H1 (cell line): Measurements from ENCODE around the gene MYH13. TPM values are rescaled to one million over a fixed set of nuclear protein-coding genes. Genes with fewer than 3 reads are reported as not detected.

Experiments used
- CTCF ChIA-PET: fragments of 300-600 bp; sonication (Branson Sonifier 250); formaldehyde crosslinking; loops from one replicate; lab custom pipeline; 2021; ENCODE audit not compliant: partially characterized antibody; lab: Charles Lee
- POLR2A ChIA-PET: fragments of 300-600 bp; sonication (Branson Sonifier 250); formaldehyde crosslinking; loops from one replicate; lab custom pipeline; 2021; ENCODE audit warnings: inconsistent platforms; ENCODE audit not compliant: partially characterized antibody; lab: Charles Lee
- DNase-seq, 2 experiments: peaks; one replicate each; pipeline versions ENCODE4 v3.0.0 to v3.0.0-alpha.2; 2010 to 2022; ENCODE audit warnings: low spot score in 2 of 2, low read depth in 1 of 2, mixed read lengths in 1 of 2
- FAIRE-seq: peaks from 2 replicates; lab custom pipeline; 2011; peaks lifted over from hg19 to GRCh38; lab: Jason Lieb, UNC
- H2AFZ ChIP-seq: 2 replicates; pipeline ENCODE4 v1.8.1; 2012; ENCODE audit warnings: low read length, inconsistent platforms
- H2AK5ac ChIP-seq: 2 replicates; pipeline ENCODE4 v1.6.1; 2013; ENCODE audit warnings: low read depth, low read length
- H2BK120ac ChIP-seq: replicated peaks from 2 replicates; pipeline ENCODE3; 2013; ENCODE audit warnings: low read depth, low read length, inconsistent platforms
- H2BK12ac ChIP-seq: 2 replicates; pipeline ENCODE4 v1.6.1; 2013; ENCODE audit warnings: low read depth, low read length
- H2BK15ac ChIP-seq: 2 replicates; pipeline ENCODE4 v1.6.1; 2013; ENCODE audit warnings: low read length
- H2BK20ac ChIP-seq: 2 replicates; pipeline ENCODE4 v1.6.1; 2013; ENCODE audit warnings: low read length
- H2BK5ac ChIP-seq: 2 replicates; pipeline ENCODE4 v1.6.1; 2013; ENCODE audit warnings: low read depth, low read length
- H3K14ac ChIP-seq: 2 replicates; pipeline ENCODE4 v1.6.1; 2013; ENCODE audit warnings: inconsistent platforms; ENCODE audit not compliant: insufficient read length
- H3K18ac ChIP-seq: 2 replicates; pipeline ENCODE4 v1.6.1; 2013; ENCODE audit warnings: low read length; ENCODE audit errors: extremely low read depth
- H3K23ac ChIP-seq: 2 replicates; pipeline ENCODE4 v1.6.1; 2013; ENCODE audit warnings: inconsistent platforms; ENCODE audit not compliant: insufficient read length
- H3K23me2 ChIP-seq: 2 replicates; pipeline ENCODE4 v1.6.1; 2013; ENCODE audit warnings: low read depth, low read length
- H3K27ac ChIP-seq: 2 replicates; pipeline ENCODE4 v1.6.1; 2011; ENCODE audit warnings: low read depth, low read length, inconsistent platforms
- H3K27me3 ChIP-seq, 4 experiments: replicated peaks in 1 of 4; 1 replicate in 1 of 4; 2 replicates in 3 of 4; pipeline versions ENCODE4 v1.6.1 to v1.8.1; 2011 to 2013; ENCODE audit warnings: low read length in 3 of 4, mild to moderate bottlenecking in 3 of 4, inconsistent platforms in 2 of 4, mixed read lengths in 2 of 4, moderate library complexity in 1 of 4; ENCODE audit not compliant: control insufficient read depth in 3 of 4, insufficient read depth in 3 of 4; ENCODE audit errors: extremely low read depth in 1 of 4
- H3K36me3 ChIP-seq, 4 experiments: 2 replicates each; pipeline versions ENCODE4 v1.6.1 to v1.8.1; 2011 to 2013; ENCODE audit warnings: mild to moderate bottlenecking in 4 of 4, low read length in 3 of 4, moderate library complexity in 2 of 4, control low read depth in 1 of 4, inconsistent platforms in 1 of 4; ENCODE audit not compliant: insufficient read depth in 4 of 4, control insufficient read depth in 2 of 4
- H3K4ac ChIP-seq: replicated peaks from 2 replicates; pipeline ENCODE3; 2013; ENCODE audit warnings: low read length, low read depth, mixed read lengths, inconsistent platforms; ENCODE audit not compliant: insufficient read length
- H3K4me1 ChIP-seq, 4 experiments: replicated peaks in 1 of 4; 1 replicate in 1 of 4; 2 replicates in 3 of 4; pipeline versions ENCODE4 v1.6.1 to v1.8.1; 2011 to 2013; ENCODE audit warnings: low read length in 3 of 4, inconsistent platforms in 2 of 4, mixed read lengths in 1 of 4; ENCODE audit not compliant: insufficient read depth in 4 of 4, control insufficient read depth in 3 of 4
- H3K4me2 ChIP-seq, 2 experiments: 2 replicates each; pipeline versions ENCODE4 v1.6.1 to v1.8.1; 2011 to 2013; ENCODE audit warnings: low read depth in 2 of 2, low read length in 2 of 2, control low read depth in 1 of 2, inconsistent platforms in 1 of 2, mild to moderate bottlenecking in 1 of 2; ENCODE audit not compliant: insufficient read depth in 1 of 2
- H3K4me3 ChIP-seq, 4 experiments: fragments of 200-600, 300-600 bp in 1 of 4; sonication (generic), shearing (Covaris generic), sonication (Bioruptor Twin) in 1 of 4; 2 replicates each; pipeline versions ENCODE4 v1.5.1 to v1.8.1; 2011 to 2016; ENCODE audit warnings: low read length in 4 of 4, low read depth in 3 of 4, control low read depth in 2 of 4, inconsistent platforms in 2 of 4, mild to moderate bottlenecking in 2 of 4, mixed read lengths in 1 of 4, moderate library complexity in 1 of 4; ENCODE audit not compliant: insufficient read depth in 2 of 4; ENCODE audit errors: extremely low read depth in 1 of 4
- H3K56ac ChIP-seq: replicated peaks from 2 replicates; pipeline ENCODE3; 2013; ENCODE audit warnings: low read depth, mild to moderate bottlenecking, mixed read lengths, low read length, inconsistent platforms; ENCODE audit not compliant: insufficient read length
- H3K79me1 ChIP-seq: 2 replicates; pipeline ENCODE4 v1.6.1; 2013; ENCODE audit warnings: low read depth, low read length, control low read depth
- H3K79me2 ChIP-seq, 2 experiments: 2 replicates each; pipeline versions ENCODE4 v1.6.1 to v1.8.1; 2012 to 2013; ENCODE audit warnings: low read length in 2 of 2, mild to moderate bottlenecking in 2 of 2, inconsistent platforms in 1 of 2; ENCODE audit not compliant: insufficient read depth in 2 of 2, control insufficient read depth in 1 of 2
- H3K9ac ChIP-seq, 4 experiments: replicated peaks in 1 of 4; 1 replicate in 1 of 4; 2 replicates in 3 of 4; pipeline versions ENCODE4 v1.6.1 to v1.8.1; 2011 to 2013; ENCODE audit warnings: low read depth in 3 of 4, low read length in 3 of 4, control low read depth in 2 of 4, mild to moderate bottlenecking in 2 of 4, moderate library complexity in 2 of 4, inconsistent platforms in 1 of 4; ENCODE audit errors: extremely low read depth in 1 of 4
- H3K9me3 ChIP-seq, 2 experiments: 2 replicates each; pipeline versions ENCODE4 v1.6.1 to v1.8.1; 2012 to 2013; ENCODE audit warnings: mild to moderate bottlenecking in 2 of 2, moderate library complexity in 2 of 2, control low read depth in 1 of 2, inconsistent platforms in 1 of 2, low read depth in 1 of 2, low read length in 1 of 2, mixed read lengths in 1 of 2; ENCODE audit not compliant: insufficient read depth in 2 of 2
- H4K20me1 ChIP-seq, 2 experiments: replicated peaks in 1 of 2; 2 replicates each; pipeline versions ENCODE3 to v1.8.1; 2011 to 2013; ENCODE audit warnings: inconsistent platforms in 2 of 2, low read length in 2 of 2, mild to moderate bottlenecking in 1 of 2; ENCODE audit not compliant: insufficient read depth in 2 of 2, control insufficient read depth in 1 of 2
- H4K5ac ChIP-seq: 2 replicates; pipeline ENCODE4 v1.6.1; 2013; ENCODE audit warnings: low read length, low read depth, mixed read lengths, inconsistent platforms; ENCODE audit not compliant: insufficient read length
- H4K8ac ChIP-seq: 2 replicates; pipeline ENCODE4 v1.8.0; 2013; ENCODE audit warnings: mild to moderate bottlenecking, moderate library complexity, low read length, inconsistent platforms; ENCODE audit not compliant: insufficient read depth; ENCODE audit errors: extremely low read depth
- H4K91ac ChIP-seq: replicated peaks from 2 replicates; pipeline ENCODE3; 2013; ENCODE audit warnings: low read length, mixed read lengths, inconsistent platforms; ENCODE audit not compliant: insufficient read length
- BCL11A ChIP-seq, 2 experiments: IDR thresholded peaks; one replicate each; pipeline ENCODE4 v1.6.1; 2011; ENCODE audit warnings: low read depth in 2 of 2, low read length in 2 of 2, mild to moderate bottlenecking in 2 of 2
- CHD2 ChIP-seq: IDR thresholded peaks from 2 replicates; pipeline ENCODE4 v1.6.1; 2012; ENCODE audit warnings: low read length, improper control_type of control experiment
- EP300 ChIP-seq, 2 experiments: IDR thresholded peaks; 1 replicate in 1 of 2; 2 replicates in 1 of 2; pipeline ENCODE4 v1.6.1; 2011 to 2012; ENCODE audit warnings: low read depth in 2 of 2, low read length in 2 of 2, mild to moderate bottlenecking in 2 of 2, borderline replicate concordance in 1 of 2, inconsistent platforms in 1 of 2, moderate library complexity in 1 of 2
- KDM5A ChIP-seq: fragments of 200-600 bp; IDR thresholded peaks from 2 replicates; pipeline ENCODE4 v1.7.1; 2012; ENCODE audit warnings: mild to moderate bottlenecking, low read length, inconsistent platforms, mixed read lengths
- POLR2AphosphoS5 ChIP-seq: IDR thresholded peaks from 2 replicates; pipeline ENCODE4 v1.6.1; 2011; ENCODE audit warnings: low read depth, low read length
- SP4 ChIP-seq: IDR thresholded peaks from 2 replicates; pipeline ENCODE4 v1.6.1; 2012; ENCODE audit warnings: low read length, inconsistent platforms
- polyA plus RNA-seq, 7 experiments: library from polyadenylated mRNA; depleted of rRNA in 3 of 7; stranded (reverse) in 5 of 7; unstranded in 2 of 7; fragments of >200 nt in 5 of 7; fragments of 200-250 nt in 2 of 7; gene quantifications; 1 replicate in 5 of 7; 2 replicates in 1 of 7; 4 replicates in 1 of 7; pipeline versions ENCODE4 v1.2.1 to v1.2.3, GENCODE V29; 2011 to 2013; ENCODE audit warnings: missing spikeins in 2 of 7, mixed read lengths in 2 of 7
- total RNA-seq: library from RNA; stranded (reverse); fragmentation: NEBNext Ultra II Directional; extraction: Animal tissue kit (Norgen Biotek cat#: 25700); gene quantifications from 2 replicates; pipeline ENCODE4 v1.2.1, GENCODE V29; 2021

MYH13 gene
- total and polyA plus RNA-seq, 2 of the 8 experiments (the other 6 are each of a cell fraction or from before 2014, with no cell fraction given), result not detected

GRCh38 chr17:10352893-10353292, 19.9 kb downstream of the MYH13 start:
- Histone ChIP-seq H3K23me2 (no peaks in the 10 kb centered on the region; the same call in 1 of the 2 replicates), H3K4me3 (no peak overlapping the region), H3K9me3 (0 out of 4 replicates have a peak, but pooled peaks cover 0 to 3% of the 10 kb centered on the region in 2 experiments), H2AK5ac (no peak overlapping the region), H3K14ac (no peak overlapping the region), H3K4me2 (no peak overlapping the region), H3K79me2 (no peaks in the 10 kb centered on the region), H3K27me3 (no peaks in the 10 kb centered on the region), H3K27ac (no peak overlapping the region), H2BK20ac (no peak overlapping the region), H2BK12ac (no peak overlapping the region), H3K79me1 (no peaks in the 10 kb centered on the region), H2AFZ (no peak overlapping the region), H3K9ac (no peak overlapping the region), H3K36me3 (no peaks in the 10 kb centered on the region), H3K4ac (no peak overlapping the region), H4K5ac (no peak overlapping the region), H3K56ac (no peak overlapping the region), H2BK15ac (no peak overlapping the region), H4K91ac (no peak overlapping the region), H3K18ac (no peak overlapping the region), H3K4me1 (no peaks in the 10 kb centered on the region), H3K23ac (no peak overlapping the region), H2BK5ac (no peak overlapping the region), H2BK120ac (no peak overlapping the region), H4K20me1 (no peaks in the 10 kb centered on the region), H4K8ac (no peak overlapping the region)
- DNase-seq, result no peak
- TF ChIP-seq SP4 (no peak), POLR2AphosphoS5 (no peak), BCL11A (IDR thresholded peaks at IDR 0.05; ENCODE audit: low read depth in 2 of 2, low read length in 2 of 2) (no peak), EP300 (IDR thresholded peaks at IDR 0.05; ENCODE audit: borderline replicate concordance in 1 of 2, low read depth in 2 of 2, low read length in 2 of 2) (no peak), KDM5A (no peak), CHD2 (no peak)
- ChIA-PET CTCF (interaction anchor here (0.8 to 11.7 kb wide), 11 partner anchors 11 to 542 kb away, joined by 3 to 176 read pairs (median 4); no protein-coding TSS in a partner anchor), POLR2A (interaction anchor here (1.5 kb wide), 1 partner anchor 16 kb away, joined by 4 read pairs; no protein-coding TSS in a partner anchor)
- no peak for FAIRE-seq
